ENCODE results near the gene LNPEP.
A peak's percentile ranks its signal among the peaks of the same experiment; 100 is the strongest.

LNPEP gene

GRCh38 chr5:97041239-97041638 lies 105.4 kb downstream of the LNPEP start:
- 97% methylated on average over 4 of the region's 4 CpGs for WGBS
- H3K4me3 ChIP-seq (ENCODE audit: low read length), result no peak overlapping the region
- no peak overlapping the region for H3K27ac ChIP-seq (ENCODE audit: low read depth, low read length)
- peaks cover 20% of the 10 kb centered on the region for H3K4me1 ChIP-seq (ENCODE audit: insufficient read depth, low read length)
- H3K36me3 ChIP-seq (ENCODE audit: insufficient read depth, low read length), result no peaks in the 10 kb centered on the region
- H3K27me3 ChIP-seq (ENCODE audit: insufficient read depth, low read length), result no peaks in the 10 kb centered on the region
- H3K9me3 ChIP-seq (ENCODE audit: insufficient read depth, low read depth, low read length), result no peaks in the 10 kb centered on the region
- no peak overlapping the region for H3K9ac ChIP-seq (ENCODE audit: low read depth, low read length)

DNA sequence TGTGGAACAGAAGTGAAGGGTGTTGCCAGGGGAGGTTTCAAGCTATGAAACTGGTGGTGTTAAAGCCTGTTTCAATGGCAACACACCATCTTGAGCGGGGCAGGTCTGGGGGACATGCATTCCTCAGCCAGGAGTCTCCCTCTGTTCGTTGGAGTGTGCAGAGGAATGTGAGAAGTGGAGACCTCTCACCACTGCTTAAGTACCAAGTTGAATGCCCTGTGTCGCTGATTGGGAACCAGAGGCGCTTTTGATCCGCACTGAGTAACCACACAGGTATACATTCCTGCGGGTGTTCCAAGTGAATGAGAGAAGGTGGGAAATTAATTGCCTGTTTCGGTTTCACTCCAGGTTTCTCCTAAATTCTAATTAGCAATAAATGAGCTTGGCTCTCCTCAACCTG lies 107.1 kb downstream of the LNPEP start:
- WGBS, result 92% methylated on average over 7 of the region's 7 CpGs
- Histone ChIP-seq H3K9ac (ENCODE audit: low read depth, low read length) (no peak overlapping the region), H3K36me3 (ENCODE audit: insufficient read depth, low read length) (no peaks in the 10 kb centered on the region), H3K9me3 (ENCODE audit: insufficient read depth, low read depth, low read length) (no peaks in the 10 kb centered on the region), H3K27ac (ENCODE audit: low read depth, low read length) (no peak overlapping the region), H3K4me3 (ENCODE audit: low read length) (no peak overlapping the region), H3K27me3 (ENCODE audit: insufficient read depth, low read length) (no peaks in the 10 kb centered on the region), H3K4me1 (ENCODE audit: insufficient read depth, low read length) (peaks cover 19% of the 10 kb centered on the region)

GRCh38 chr5:97043511-97043910 lies 107.6 kb downstream of the LNPEP start:
- H3K9me3 ChIP-seq (ENCODE audit: insufficient read depth, low read depth, low read length), result no peaks in the 10 kb centered on the region
- no peak overlapping the region for H3K4me3 ChIP-seq (ENCODE audit: low read length)
- WGBS, result 94% methylated on average over 3 of the region's 3 CpGs
- no peak overlapping the region for H3K9ac ChIP-seq (ENCODE audit: low read depth, low read length)
- no peaks in the 10 kb centered on the region for H3K27me3 ChIP-seq (ENCODE audit: insufficient read depth, low read length)
- peaks cover 19% of the 10 kb centered on the region for H3K4me1 ChIP-seq (ENCODE audit: insufficient read depth, low read length)
- no peaks in the 10 kb centered on the region for H3K36me3 ChIP-seq (ENCODE audit: insufficient read depth, low read length)
- H3K27ac ChIP-seq (ENCODE audit: low read depth, low read length), result peak overlapping the region; percentile 2; the same call in 1 of the 2 replicates

GRCh38 chr5:97044052-97044451 lies 108.2 kb downstream of the LNPEP start:
- Histone ChIP-seq H3K9me3 (ENCODE audit: insufficient read depth, low read depth, low read length) (no peaks in the 10 kb centered on the region), H3K9ac (ENCODE audit: low read depth, low read length) (no peak overlapping the region), H3K4me3 (ENCODE audit: low read length) (no peak overlapping the region), H3K27ac (ENCODE audit: low read depth, low read length) (peak overlapping the region; percentile 2; the same call in 1 of the 2 replicates), H3K36me3 (ENCODE audit: insufficient read depth, low read length) (no peaks in the 10 kb centered on the region), H3K4me1 (ENCODE audit: insufficient read depth, low read length) (peaks cover 19% of the 10 kb centered on the region), H3K27me3 (ENCODE audit: insufficient read depth, low read length) (no peaks in the 10 kb centered on the region)
- 47% methylated on average over 2 of the region's 2 CpGs for WGBS

- no peaks in the 10 kb centered on the region for H3K36me3 ChIP-seq (ENCODE audit: insufficient read depth, low read length)
- peaks cover 19% of the 10 kb centered on the region for H3K4me1 ChIP-seq (ENCODE audit: insufficient read depth, low read length)
- H3K27ac ChIP-seq (ENCODE audit: low read depth, low read length), result no peak overlapping the region; the same call in 1 of the 2 replicates
- H3K9me3 ChIP-seq (ENCODE audit: insufficient read depth, low read depth, low read length), result no peaks in the 10 kb centered on the region
- 87% methylated on average over 6 of the region's 7 CpGs for WGBS
- no peaks in the 10 kb centered on the region for H3K27me3 ChIP-seq (ENCODE audit: insufficient read depth, low read length)
- H3K9ac ChIP-seq (ENCODE audit: low read depth, low read length), result no peak overlapping the region
- H3K4me3 ChIP-seq (ENCODE audit: low read length), result no peak overlapping the region
These were observed 110.5 kb downstream of the LNPEP start for GRCh38 chr5:97046270-97046982.

GRCh38 chr5:97047076-97047475 lies 111.2 kb downstream of the LNPEP start:
- H3K4me3 ChIP-seq (ENCODE audit: low read length), result no peak overlapping the region
- no peaks in the 10 kb centered on the region for H3K36me3 ChIP-seq (ENCODE audit: insufficient read depth, low read length)
- H3K9me3 ChIP-seq (ENCODE audit: insufficient read depth, low read depth, low read length), result no peaks in the 10 kb centered on the region
- no peak overlapping the region for H3K9ac ChIP-seq (ENCODE audit: low read depth, low read length)
- no peak overlapping the region for H3K27ac ChIP-seq (ENCODE audit: low read depth, low read length)
- H3K4me1 ChIP-seq (ENCODE audit: insufficient read depth, low read length), result peaks cover 19% of the 10 kb centered on the region
- 84% methylated on average over 1 of the region's 1 CpG for WGBS
- no peaks in the 10 kb centered on the region for H3K27me3 ChIP-seq (ENCODE audit: insufficient read depth, low read length)

DNA sequence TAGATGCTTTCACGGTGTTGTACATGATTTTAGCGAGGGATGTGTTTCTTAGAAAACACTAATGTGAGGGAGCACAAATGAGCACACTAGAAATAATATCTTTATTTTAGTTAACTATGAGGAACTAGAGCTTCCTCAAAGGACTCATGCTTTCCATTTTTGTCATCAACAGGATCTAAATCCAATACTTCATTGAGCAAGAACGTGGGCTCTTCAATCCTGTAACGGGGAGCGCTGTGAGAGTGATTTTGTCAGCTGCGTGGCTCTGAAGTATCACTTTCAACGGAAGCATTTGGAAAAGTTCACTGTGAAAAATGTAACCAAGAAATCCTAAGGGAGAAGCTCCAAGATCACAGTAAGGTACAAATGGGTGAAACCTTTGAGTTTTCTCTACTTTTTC lies 113.3 kb downstream of the LNPEP start:
- Histone ChIP-seq H3K9me3 (ENCODE audit: insufficient read depth, low read depth, low read length) (no peaks in the 10 kb centered on the region), H3K4me3 (ENCODE audit: low read length) (no peak overlapping the region), H3K36me3 (ENCODE audit: insufficient read depth, low read length) (no peaks in the 10 kb centered on the region), H3K27ac (ENCODE audit: low read depth, low read length) (no peak overlapping the region), H3K4me1 (ENCODE audit: insufficient read depth, low read length) (peaks cover 13% of the 10 kb centered on the region), H3K9ac (ENCODE audit: low read depth, low read length) (no peak overlapping the region), H3K27me3 (ENCODE audit: insufficient read depth, low read length) (no peaks in the 10 kb centered on the region)
- WGBS, result 88% methylated on average over 6 of the region's 7 CpGs

GRCh38 chr5:97056263-97056662 lies 120.4 kb downstream of the LNPEP start:
- Histone ChIP-seq H3K27ac (ENCODE audit: low read depth, low read length) (no peak overlapping the region), H3K9ac (ENCODE audit: low read depth, low read length) (no peak overlapping the region), H3K4me3 (ENCODE audit: low read length) (no peak overlapping the region), H3K4me1 (ENCODE audit: insufficient read depth, low read length) (no peaks in the 10 kb centered on the region), H3K9me3 (ENCODE audit: insufficient read depth, low read depth, low read length) (no peaks in the 10 kb centered on the region), H3K27me3 (ENCODE audit: insufficient read depth, low read length) (no peaks in the 10 kb centered on the region), H3K36me3 (ENCODE audit: insufficient read depth, low read length) (no peaks in the 10 kb centered on the region)
- 100% methylated on average over 1 of the region's 1 CpG for WGBS

GRCh38 chr5:97062046-97062445 lies 126.2 kb downstream of the LNPEP start:
- Histone ChIP-seq H3K27me3 (ENCODE audit: insufficient read depth, low read length) (no peaks in the 10 kb centered on the region), H3K4me1 (ENCODE audit: insufficient read depth, low read length) (peaks cover 17% of the 10 kb centered on the region), H3K9me3 (ENCODE audit: insufficient read depth, low read depth, low read length) (no peaks in the 10 kb centered on the region), H3K36me3 (ENCODE audit: insufficient read depth, low read length) (no peaks in the 10 kb centered on the region), H3K27ac (ENCODE audit: low read depth, low read length) (no peak overlapping the region), H3K4me3 (ENCODE audit: low read length) (no peak overlapping the region), H3K9ac (ENCODE audit: low read depth, low read length) (no peak overlapping the region)
- WGBS, result 82% methylated on average over 8 of the region's 8 CpGs

- Histone ChIP-seq H3K27ac (ENCODE audit: low read depth, low read length) (no peak overlapping the region), H3K36me3 (ENCODE audit: insufficient read depth, low read length) (no peaks in the 10 kb centered on the region), H3K4me3 (ENCODE audit: low read length) (no peak overlapping the region), H3K9me3 (ENCODE audit: insufficient read depth, low read depth, low read length) (no peaks in the 10 kb centered on the region), H3K4me1 (ENCODE audit: insufficient read depth, low read length) (peaks cover 19% of the 10 kb centered on the region), H3K27me3 (ENCODE audit: insufficient read depth, low read length) (no peaks in the 10 kb centered on the region), H3K9ac (ENCODE audit: low read depth, low read length) (no peak overlapping the region)
- 97% methylated on average over 1 of the region's 1 CpG for WGBS
These were observed 127.4 kb downstream of the LNPEP start for GRCh38 chr5:97063251-97063650.

DNA sequence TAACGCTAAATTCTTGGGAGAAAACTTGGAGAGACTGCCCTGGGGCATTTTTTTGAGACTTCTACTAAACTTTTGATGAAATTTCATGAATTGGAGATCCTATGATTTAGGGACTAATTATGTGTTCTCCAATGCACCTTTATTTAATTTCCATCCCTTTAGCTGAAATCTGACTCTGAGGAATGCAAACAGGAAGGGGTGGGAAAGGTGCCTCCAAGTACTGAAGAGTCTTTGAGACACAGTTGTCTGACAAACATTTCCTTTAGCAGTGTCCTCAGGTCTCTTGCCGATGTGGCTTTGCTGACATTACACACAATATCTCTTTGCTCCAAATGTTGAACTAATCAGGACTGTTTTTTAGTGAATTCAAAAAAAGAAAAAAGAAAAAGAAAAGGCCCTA lies 129.6 kb downstream of the LNPEP start:
- Histone ChIP-seq H3K36me3 (ENCODE audit: insufficient read depth, low read length) (no peaks in the 10 kb centered on the region), H3K4me3 (ENCODE audit: low read length) (no peak overlapping the region), H3K27me3 (ENCODE audit: insufficient read depth, low read length) (no peaks in the 10 kb centered on the region), H3K27ac (ENCODE audit: low read depth, low read length) (no peak overlapping the region), H3K4me1 (ENCODE audit: insufficient read depth, low read length) (peaks cover 19% of the 10 kb centered on the region), H3K9me3 (ENCODE audit: insufficient read depth, low read depth, low read length) (no peaks in the 10 kb centered on the region), H3K9ac (ENCODE audit: low read depth, low read length) (no peak overlapping the region)
- 63% methylated on average over 2 of the region's 2 CpGs for WGBS

Data from HUES64 (cell line).